ENCODE measurements around the gene APOL6.

APOL6 gene

GRCh38 chr22:35648066-35649025, at the start of gene APOL6:
APOL6 (plus strand) TSS chr22:35648446; CDS start chr22:35656426, 7,980 bp downstream.
- peak; percentile 64 for DNase-seq

- DNase-seq, result no peak
Measured at GRCh38 chr22:35599364-35599763, 48.9 kb upstream of the APOL6 start.

GRCh38 chr22:35600476-35600875, 47.8 kb upstream of the APOL6 start:
- peak; percentile 25 for DNase-seq

- no peak for DNase-seq
Measured at GRCh38 chr22:35601013-35601580, 47.1 kb upstream of the APOL6 start.

- DNase-seq, result peak; percentile 74
Measured at GRCh38 chr22:35601743-35602615, 46.3 kb upstream of the APOL6 start.

- DNase-seq, result no peak
Measured at GRCh38 chr22:35604621-35605368, 43.5 kb upstream of the APOL6 start.

- no peak for DNase-seq
Measured at GRCh38 chr22:35605369-35605680, 42.9 kb upstream of the APOL6 start.

- DNase-seq, result no peak
Measured at GRCh38 chr22:35605851-35606481, 42.3 kb upstream of the APOL6 start.

- DNase-seq, result no peak
Measured at GRCh38 chr22:35606916-35607315, 41.3 kb upstream of the APOL6 start.

- DNase-seq, result no peak
Measured at GRCh38 chr22:35608088-35608487, 40.2 kb upstream of the APOL6 start.

- no peak for DNase-seq
Measured at GRCh38 chr22:35609261-35609660, 39.0 kb upstream of the APOL6 start.

- DNase-seq, result no peak
Measured at GRCh38 chr22:35609761-35610160, 38.5 kb upstream of the APOL6 start.

- no peak for DNase-seq
Measured at GRCh38 chr22:35610741-35611140, 37.5 kb upstream of the APOL6 start.

- no peak for DNase-seq
Measured at GRCh38 chr22:35611200-35611890, 36.9 kb upstream of the APOL6 start.

GRCh38 chr22:35611891-35612576, 36.2 kb upstream of the APOL6 start:
- DNase-seq, result no peak

- no peak for DNase-seq
Measured at GRCh38 chr22:35612903-35613302, 35.3 kb upstream of the APOL6 start.

GRCh38 chr22:35614404-35614803, 33.8 kb upstream of the APOL6 start:
- no peak for DNase-seq

- DNase-seq, result no peak
Measured at GRCh38 chr22:35615156-35615555, 33.1 kb upstream of the APOL6 start.

GRCh38 chr22:35616043-35616442, 32.2 kb upstream of the APOL6 start:
- DNase-seq, result no peak

- no peak for DNase-seq
Measured at GRCh38 chr22:35617137-35617755, 31.0 kb upstream of the APOL6 start, which contains the start of gene MB. MB (minus strand) TSS chr22:35617329; CDS start chr22:35617257, 72 bp downstream.
